GM12878 (cell line): Measurements from ENCODE around the gene ANKRD33B. TPM values are rescaled to one million over a fixed set of nuclear protein-coding genes. Genes with fewer than 3 reads are reported as not detected.

Source experiments
- ATF2 ChIP-seq: IDR thresholded peaks from 2 replicates; pipeline ENCODE4 v1.6.1; 2012; ENCODE audit warnings: low read length, inconsistent platforms
- BCL11A ChIP-seq: IDR thresholded peaks from 2 replicates; pipeline ENCODE4 v1.6.1; 2011; ENCODE audit warnings: low read depth, low read length
- BCL3 ChIP-seq: IDR thresholded peaks from 2 replicates; pipeline ENCODE4 v1.6.1; 2011; ENCODE audit warnings: borderline replicate concordance, low read depth, mild to moderate bottlenecking, moderate library complexity, low read length; ENCODE audit not compliant: insufficient read depth, poor library complexity, severe bottlenecking
- FOXK2 ChIP-seq: fragments of 450-650 bp; IDR thresholded peaks from 2 replicates; pipeline ENCODE4 v1.6.1; 2017; ENCODE audit warnings: mild to moderate bottlenecking, moderate library complexity
- FOXM1 ChIP-seq: IDR thresholded peaks from 2 replicates; pipeline ENCODE4 v1.6.1; 2012; ENCODE audit warnings: low read depth, mild to moderate bottlenecking, inconsistent platforms, low read length, moderate library complexity
- HSF1 ChIP-seq: fragments of 150-350 bp; IDR thresholded peaks from 2 replicates; pipeline ENCODE4 v1.6.1; 2014; ENCODE audit warnings: mild to moderate bottlenecking, low read depth, low read length
- MYB ChIP-seq: fragments of 150-350 bp; IDR thresholded peaks from 2 replicates; pipeline ENCODE4 v1.6.1; 2014; ENCODE audit warnings: mild to moderate bottlenecking, low read depth, low read length, borderline replicate concordance
- PKNOX1 ChIP-seq: fragments of 450-650 bp; IDR thresholded peaks from 2 replicates; pipeline ENCODE4 v1.6.1; 2016; ENCODE audit warnings: mild to moderate bottlenecking
- YY1 ChIP-seq: IDR thresholded peaks from 2 replicates; pipeline ENCODE4 v1.6.1; 2011; ENCODE audit warnings: low read depth, mild to moderate bottlenecking, low read length
- ZBED1 ChIP-seq: IDR thresholded peaks from 2 replicates; pipeline ENCODE4 v1.6.1; 2016; ENCODE audit warnings: borderline replicate concordance
- ZBTB4 ChIP-seq: fragments of 450-650 bp; formaldehyde crosslinking; IDR thresholded peaks from 2 replicates; pipeline ENCODE4 v1.4.0; 2022; ENCODE audit warnings: mild to moderate bottlenecking, moderate library complexity
- ZNF217 ChIP-seq: fragments of 450-650 bp; IDR thresholded peaks from 2 replicates; pipeline ENCODE4 v1.6.1; 2017; ENCODE audit warnings: antibody characterized with exemption, mild to moderate bottlenecking
- ZNF592 ChIP-seq: fragments of 450-650 bp; IDR thresholded peaks from 2 replicates; pipeline ENCODE4 v1.6.1; 2017; ENCODE audit warnings: mild to moderate bottlenecking, moderate library complexity
- polyA plus RNA-seq, 11 experiments: library from polyadenylated mRNA; depleted of rRNA in 4 of 11; unstranded in 6 of 11; stranded (reverse) in 5 of 11; fragments of >200 nt; fragmentation: Nextera tagmentation in 4 of 11; fragmentation: Illumina TruSeq in 1 of 11; extraction: Ambion mirVana in 4 of 11; extraction: Trizol in 1 of 11; gene quantifications; 1 replicate in 1 of 11; 2 replicates in 10 of 11; pipeline versions ENCODE4 v1.2.1 to v1.2.3, GENCODE V29; 2011 to 2016; ENCODE audit warnings: inconsistent platforms in 2 of 11, missing spikeins in 2 of 11, low read depth in 1 of 11
- total RNA-seq, 4 experiments: library from RNA; depleted of rRNA in 3 of 4; stranded (reverse); fragments of >200 nt in 3 of 4; fragmentation: Illumina TruSeq in 1 of 4; extraction: Trizol in 1 of 4; gene quantifications; 2 replicates each; pipeline versions ENCODE4 v1.2.1 to v1.2.3, GENCODE V29; 2013 to 2021

ANKRD33B gene
- total and polyA plus RNA-seq, 10 of the 15 experiments (the other 5 are each of a cell fraction or from before 2014, with no cell fraction given) = 4.9 to 61.6 (median 15.6) TPM

GRCh38 chr5:10576121-10576789 is 12.4 kb downstream of the ANKRD33B start (continued):
- TF ChIP-seq ZNF592 (no peak), YY1 (no peak), ATF2 (no peak), FOXM1 (no peak), FOXK2 (no peak), ZNF217 (peak; percentile 50; the same call in 1 of the 2 replicates), PKNOX1 (no peak), BCL11A (no peak), MYB (no peak), ZBED1 (no peak), ZBTB4 (CRISPR knock-in tag) (no peak), BCL3 (no peak), HSF1 (no peak)
